Neutrophil (primary cell): Measurements from ENCODE around the gene MPDZ.
"Not testable (repeated sequence)": the region's sequence is repeated elsewhere in the genome, so short reads cannot be mapped to it uniquely, and the experiment has no call there.

Source experiments
- H3K27ac ChIP-seq: fragments of 200-600 bp; sonication (generic); 2 replicates; pipeline ENCODE4 v1.5.1; 2016; ENCODE audit warnings: mild to moderate bottlenecking, moderate library complexity
- H3K27me3 ChIP-seq: fragments of 200-600 bp; sonication (generic); 2 replicates; pipeline ENCODE4 v1.6.0; 2016; ENCODE audit warnings: mild to moderate bottlenecking
- H3K36me3 ChIP-seq: fragments of 200-600 bp; sonication (generic); 2 replicates; pipeline ENCODE4 v1.5.1; 2017
- H3K4me1 ChIP-seq, 2 experiments: fragments of 200-600 bp in 1 of 2; sonication (generic) in 1 of 2; 1 replicate in 1 of 2; 2 replicates in 1 of 2; pipeline versions ENCODE4 v1.5.1 to v1.6.1; 2013 to 2016; ENCODE audit warnings: low read depth in 1 of 2, low read length in 1 of 2, mild to moderate bottlenecking in 1 of 2, moderate library complexity in 1 of 2; ENCODE audit not compliant: control insufficient read depth in 1 of 2, insufficient read depth in 1 of 2
- H3K4me3 ChIP-seq, 2 experiments: fragments of 200-600 bp in 1 of 2; sonication (generic) in 1 of 2; 1 replicate in 1 of 2; 2 replicates in 1 of 2; pipeline ENCODE4 v1.5.1; 2013 to 2016; ENCODE audit warnings: low read depth in 1 of 2, low read length in 1 of 2, mild to moderate bottlenecking in 1 of 2, moderate library complexity in 1 of 2
- H3K9me3 ChIP-seq: fragments of 200-600 bp; sonication (generic); 2 replicates; pipeline ENCODE4 v1.5.1; 2016
- TF ChIP-seq, protein P1 (sequence below): fragments of 200-600 bp; sonication (generic); IDR thresholded peaks from 2 replicates; pipeline ENCODE4 v1.5.1; 2016; ENCODE audit warnings: antibody characterized with exemption

Gene MPDZ

DNA sequence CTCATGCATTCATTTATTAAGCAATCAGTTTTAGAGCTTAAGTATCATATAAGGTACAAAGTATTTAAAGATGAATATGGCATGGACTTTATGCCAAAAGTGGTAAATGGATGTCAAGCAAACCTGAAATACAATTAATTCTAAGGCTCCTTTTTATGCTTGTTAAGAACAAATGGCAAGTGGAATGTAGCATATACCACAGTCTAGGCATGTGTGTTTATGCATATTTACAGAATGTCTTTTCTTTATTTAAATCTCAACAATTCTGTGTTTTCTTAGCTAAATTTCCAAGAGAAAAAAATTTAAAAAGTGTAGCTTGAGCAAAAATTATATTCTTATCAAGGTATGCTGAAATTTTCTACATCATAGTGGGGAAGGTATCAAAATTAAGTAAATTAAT, 39.8 kb downstream of the MPDZ start:
- TF ChIP-seq, protein P1, sequence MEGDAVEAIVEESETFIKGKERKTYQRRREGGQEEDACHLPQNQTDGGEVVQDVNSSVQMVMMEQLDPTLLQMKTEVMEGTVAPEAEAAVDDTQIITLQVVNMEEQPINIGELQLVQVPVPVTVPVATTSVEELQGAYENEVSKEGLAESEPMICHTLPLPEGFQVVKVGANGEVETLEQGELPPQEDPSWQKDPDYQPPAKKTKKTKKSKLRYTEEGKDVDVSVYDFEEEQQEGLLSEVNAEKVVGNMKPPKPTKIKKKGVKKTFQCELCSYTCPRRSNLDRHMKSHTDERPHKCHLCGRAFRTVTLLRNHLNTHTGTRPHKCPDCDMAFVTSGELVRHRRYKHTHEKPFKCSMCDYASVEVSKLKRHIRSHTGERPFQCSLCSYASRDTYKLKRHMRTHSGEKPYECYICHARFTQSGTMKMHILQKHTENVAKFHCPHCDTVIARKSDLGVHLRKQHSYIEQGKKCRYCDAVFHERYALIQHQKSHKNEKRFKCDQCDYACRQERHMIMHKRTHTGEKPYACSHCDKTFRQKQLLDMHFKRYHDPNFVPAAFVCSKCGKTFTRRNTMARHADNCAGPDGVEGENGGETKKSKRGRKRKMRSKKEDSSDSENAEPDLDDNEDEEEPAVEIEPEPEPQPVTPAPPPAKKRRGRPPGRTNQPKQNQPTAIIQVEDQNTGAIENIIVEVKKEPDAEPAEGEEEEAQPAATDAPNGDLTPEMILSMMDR: no peak

DNA sequence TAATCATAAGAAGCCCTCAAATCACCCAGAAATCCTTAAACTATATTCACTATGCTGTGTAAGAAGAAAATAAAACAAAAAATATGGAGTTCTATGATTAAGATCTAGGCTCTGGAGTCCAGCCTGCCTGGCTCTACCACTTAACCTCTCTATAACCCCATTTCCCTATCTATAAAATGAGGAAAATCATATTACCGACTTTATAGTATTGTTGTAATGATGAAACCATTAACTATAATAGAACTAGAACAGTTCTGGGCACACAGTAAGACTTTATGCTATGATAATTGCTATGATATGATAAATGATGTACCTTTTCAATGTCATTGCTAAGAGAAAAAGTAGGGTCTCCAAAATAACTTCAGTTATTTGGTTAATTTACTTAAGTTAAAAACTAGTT, 40.3 kb downstream of the MPDZ start:
- TF ChIP-seq, protein P1: no peak
- Histone ChIP-seq H3K4me3 (no peak overlapping the region), H3K9me3 (no peaks in the 10 kb centered on the region), H3K27me3 (no peaks in the 10 kb centered on the region), H3K27ac (no peak overlapping the region), H3K36me3 (no peaks in the 10 kb centered on the region), H3K4me1 (no peaks in the 10 kb centered on the region)

More for the DNA sequence above, 39.8 kb downstream of the MPDZ start:
- H3K27me3 ChIP-seq: no peaks in the 10 kb centered on the region
- H3K4me3 ChIP-seq: no peak overlapping the region
- H3K36me3 ChIP-seq: no peaks in the 10 kb centered on the region
- no peaks in the 10 kb centered on the region for H3K9me3 ChIP-seq
- H3K27ac ChIP-seq: no peak overlapping the region
- H3K4me1 ChIP-seq: no peaks in the 10 kb centered on the region

DNA sequence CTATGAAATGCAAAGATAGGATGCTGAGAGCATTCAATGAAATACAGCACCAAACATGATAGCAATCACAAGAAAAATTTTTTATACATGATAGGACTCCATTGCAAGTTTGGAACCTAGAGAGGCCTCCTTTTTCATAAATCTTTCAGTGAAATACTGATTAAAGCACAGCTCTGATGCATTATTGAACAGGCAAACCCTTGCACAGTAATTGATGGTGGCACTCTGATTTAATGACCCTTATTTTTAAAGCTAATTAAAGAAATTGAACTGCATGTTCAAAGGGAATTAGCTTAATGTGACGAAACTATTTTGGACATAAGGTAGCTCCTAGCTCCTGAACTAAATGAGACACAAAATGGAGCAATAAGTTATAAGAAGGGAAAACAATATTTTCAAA, 44.6 kb downstream of the MPDZ start:
- Histone ChIP-seq H3K4me3 (no peak overlapping the region), H3K4me1 (no peaks in the 10 kb centered on the region), H3K36me3 (no peaks in the 10 kb centered on the region), H3K9me3 (no peaks in the 10 kb centered on the region), H3K27me3 (no peaks in the 10 kb centered on the region), H3K27ac (no peak overlapping the region)
- TF ChIP-seq, protein P1: no peak

DNA sequence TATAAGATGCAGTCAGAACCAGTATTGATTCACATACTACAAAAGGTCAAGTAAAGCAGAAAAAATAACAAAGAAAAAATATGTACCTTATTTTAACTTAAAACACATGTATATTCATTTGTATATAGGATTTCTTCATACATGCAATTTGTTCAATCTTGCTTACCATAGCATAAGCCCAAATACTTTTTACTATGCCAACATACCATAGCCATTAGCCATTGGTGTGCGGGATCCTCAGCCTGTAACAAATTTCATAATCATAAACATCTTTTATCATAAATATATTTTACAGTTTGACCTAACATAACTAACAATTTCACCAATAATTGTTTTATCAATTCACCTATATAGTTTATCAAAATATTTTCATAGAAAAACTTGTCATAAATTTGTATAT, 51.1 kb downstream of the MPDZ start:
- H3K4me3 ChIP-seq: no peak overlapping the region
- no peaks in the 10 kb centered on the region for H3K27me3 ChIP-seq
- TF ChIP-seq, protein P1: no peak
- no peak overlapping the region for H3K27ac ChIP-seq
- no peaks in the 10 kb centered on the region for H3K4me1 ChIP-seq
- H3K9me3 ChIP-seq: no peaks in the 10 kb centered on the region
- no peaks in the 10 kb centered on the region for H3K36me3 ChIP-seq

DNA sequence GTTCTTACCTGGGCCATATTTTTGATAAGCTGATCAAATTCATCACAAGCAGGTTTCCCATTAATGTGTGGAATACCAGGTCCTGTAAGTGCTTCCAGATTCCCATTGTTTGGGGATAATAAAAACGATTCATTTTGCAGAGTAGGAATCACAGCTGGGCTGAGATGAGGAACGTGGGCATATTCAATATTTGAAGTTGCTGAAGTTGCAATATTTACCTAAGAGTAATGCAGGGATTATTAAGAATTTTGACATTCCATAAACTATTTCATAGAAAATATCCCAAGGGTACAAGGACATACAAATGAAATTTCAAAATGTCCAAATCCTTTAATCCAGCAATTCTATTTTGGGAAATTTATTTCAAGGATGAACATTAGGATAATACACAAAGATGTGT, 55.1 kb downstream of the MPDZ start:
- H3K36me3 ChIP-seq: no peaks in the 10 kb centered on the region
- TF ChIP-seq, protein P1: no peak
- H3K4me3 ChIP-seq: no peak overlapping the region
- no peaks in the 10 kb centered on the region for H3K9me3 ChIP-seq
- H3K27me3 ChIP-seq: no peaks in the 10 kb centered on the region
- no peak overlapping the region for H3K27ac ChIP-seq
- H3K4me1 ChIP-seq: no peaks in the 10 kb centered on the region

DNA sequence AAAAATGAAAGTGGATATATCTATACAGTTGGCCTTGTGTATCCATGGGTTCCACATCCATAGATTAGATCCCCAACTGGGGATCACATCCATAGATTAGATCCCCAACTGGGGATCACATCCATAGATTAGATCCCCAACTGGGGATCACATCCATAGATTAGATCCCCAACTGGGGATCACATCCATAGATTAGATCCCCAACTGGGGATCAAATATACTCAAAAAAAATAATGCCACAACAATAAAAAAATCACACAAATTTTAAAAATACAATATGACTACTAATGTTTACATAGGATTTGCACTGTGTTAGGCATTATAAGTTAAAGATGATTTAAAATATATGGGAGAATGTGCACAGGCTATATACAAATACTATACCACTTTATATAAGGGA, 56.8 kb downstream of the MPDZ start:
- H3K27me3 ChIP-seq, H3K27ac ChIP-seq, H3K4me3 ChIP-seq, H3K9me3 ChIP-seq, H3K4me1 ChIP-seq, H3K36me3 ChIP-seq: not testable (repeated sequence)
